Stimulated activated CD8-positive, alpha-beta memory T cell treated with anti-CD3 and anti-CD28 coated beads, Interleukin-15, amount 100 ng/mL, for 24 hours (primary cell): ENCODE data around the gene TNFAIP8L3.

Source experiments
- DNase-seq: peaks from one replicate; pipeline ENCODE4 v3.0.0-alpha.2; 2020; ENCODE audit warnings: low read depth

Gene TNFAIP8L3

DNA sequence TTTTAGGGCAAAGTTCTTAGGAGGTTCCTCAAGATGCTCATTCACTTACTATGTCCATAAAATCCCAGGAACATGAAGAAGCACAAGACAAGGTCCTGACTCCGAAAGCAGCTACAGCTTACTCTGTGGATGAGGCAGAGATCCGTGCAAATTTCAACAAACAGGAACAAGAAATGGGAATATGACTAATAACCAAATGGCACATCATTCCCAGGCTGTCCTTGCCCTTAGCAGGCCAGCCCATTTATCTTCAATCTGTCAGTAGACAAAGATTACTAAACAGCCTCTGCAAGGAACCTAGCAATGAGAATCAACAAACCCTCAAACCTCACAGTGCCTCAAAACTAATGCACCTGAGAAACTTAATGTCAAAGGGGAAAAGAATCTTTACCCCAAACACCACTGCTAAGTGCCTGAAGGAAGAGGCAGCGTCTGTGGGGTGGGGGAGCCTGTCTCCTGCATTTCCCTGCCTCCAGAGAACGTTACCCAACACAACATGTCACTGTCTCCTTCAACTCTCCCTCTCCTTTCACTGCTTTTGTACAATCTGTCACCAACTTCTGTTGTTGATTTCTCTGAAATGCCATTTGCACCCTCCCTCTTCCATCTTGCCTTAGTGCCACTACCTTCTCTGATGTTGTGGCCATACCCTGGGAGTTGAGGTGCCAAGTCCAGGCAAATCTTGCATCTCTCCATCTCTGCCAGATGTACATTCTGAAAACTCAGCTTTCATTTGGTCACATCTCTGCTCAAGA lies 4.8 kb downstream of the TNFAIP8L3 start:
- DNase-seq, result no peak

DNA sequence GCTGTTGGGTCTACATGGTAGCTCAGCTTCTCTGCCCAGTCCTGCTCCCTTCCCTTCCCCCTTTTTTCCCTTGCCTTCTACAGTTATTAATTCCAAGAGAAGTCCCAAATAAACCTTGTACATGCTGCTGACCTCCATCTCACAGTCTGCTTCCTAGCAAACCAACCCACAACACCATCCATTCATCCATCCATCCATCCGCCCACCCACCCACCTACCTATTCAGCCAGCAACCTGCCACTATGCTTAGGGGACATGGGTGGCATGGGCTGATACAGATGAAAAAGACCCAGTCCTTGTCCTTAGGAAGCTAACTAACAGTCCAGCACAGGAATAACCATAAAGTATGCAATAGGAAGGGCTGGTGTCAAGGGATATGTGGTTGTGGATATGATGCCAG lies 5.7 kb downstream of the TNFAIP8L3 start:
- no peak for DNase-seq

- DNase-seq, result no peak
These were observed 6.1 kb downstream of the TNFAIP8L3 start for GRCh38 chr15:51088585-51088984.

DNA sequence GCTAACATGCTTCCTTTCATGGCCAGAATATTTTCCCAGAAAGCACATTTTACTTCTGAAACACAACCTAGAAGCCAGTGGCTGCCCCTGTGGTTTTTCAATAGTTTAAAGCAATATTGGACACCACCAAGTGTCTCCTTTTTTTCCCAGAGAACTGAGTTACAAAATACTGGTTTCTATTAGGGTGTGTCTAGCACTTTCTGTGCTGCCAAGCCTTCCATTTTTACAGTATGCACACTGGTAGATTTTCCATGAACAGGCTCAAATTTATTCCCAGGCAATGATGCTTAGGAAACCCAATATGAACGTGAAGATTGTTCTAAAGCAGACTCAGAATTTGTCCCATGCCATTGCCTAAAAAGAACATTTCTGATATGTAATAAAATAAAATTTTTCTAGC lies 7.2 kb downstream of the TNFAIP8L3 start:
- DNase-seq, result no peak

DNA sequence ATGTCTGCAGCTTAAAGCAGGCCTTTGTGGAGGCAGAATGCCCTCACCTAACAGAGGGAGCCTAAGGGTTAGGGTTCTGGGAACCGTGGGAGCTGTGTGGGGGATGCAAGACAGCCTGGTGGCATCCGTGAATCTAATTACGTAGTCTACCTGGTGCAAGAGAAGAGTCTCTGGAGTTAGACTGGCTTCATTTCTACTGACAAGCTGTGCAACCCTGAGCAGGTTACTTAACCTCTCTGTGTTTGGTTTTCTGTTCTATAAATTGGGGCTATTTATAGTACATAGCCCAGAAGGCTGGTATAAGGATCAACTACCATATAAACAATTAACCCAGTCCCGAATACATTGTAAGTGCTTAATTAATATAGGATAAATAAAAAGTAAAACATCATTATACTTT lies 8.3 kb downstream of the TNFAIP8L3 start:
- DNase-seq, result no peak

GRCh38 chr15:51085764-51086163 lies 8.9 kb downstream of the TNFAIP8L3 start:
- no peak for DNase-seq

GRCh38 chr15:51083641-51084166 lies 11.0 kb downstream of the TNFAIP8L3 start:
- DNase-seq, result no peak

DNA sequence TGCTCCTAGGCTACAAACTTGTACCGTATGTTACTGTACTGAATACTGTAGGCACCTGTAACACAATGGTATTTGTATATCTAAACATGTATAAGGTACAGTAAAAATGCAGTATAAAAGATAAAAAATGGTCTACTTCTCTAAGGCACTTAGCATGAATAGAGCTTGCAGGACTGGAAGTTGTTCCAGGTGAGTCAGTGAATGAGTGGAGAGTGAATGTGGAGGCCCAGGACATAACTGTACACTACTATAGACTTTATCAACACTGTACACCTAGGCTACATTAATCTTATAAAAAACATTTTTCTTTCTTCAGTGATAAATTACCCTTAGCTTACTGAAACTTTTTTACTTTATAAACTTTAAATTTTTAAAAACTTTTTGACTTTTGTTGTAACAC lies 12.5 kb downstream of the TNFAIP8L3 start:
- DNase-seq, result no peak

- no peak for DNase-seq
These were observed 14.4 kb downstream of the TNFAIP8L3 start for GRCh38 chr15:51080286-51080685.

GRCh38 chr15:51079226-51079625 lies 15.5 kb downstream of the TNFAIP8L3 start:
- DNase-seq, result no peak

- peak; percentile 13 for DNase-seq
These were observed 17.2 kb downstream of the TNFAIP8L3 start for GRCh38 chr15:51077221-51078153.

- no peak for DNase-seq
These were observed 18.0 kb downstream of the TNFAIP8L3 start for GRCh38 chr15:51076524-51077220.

DNA sequence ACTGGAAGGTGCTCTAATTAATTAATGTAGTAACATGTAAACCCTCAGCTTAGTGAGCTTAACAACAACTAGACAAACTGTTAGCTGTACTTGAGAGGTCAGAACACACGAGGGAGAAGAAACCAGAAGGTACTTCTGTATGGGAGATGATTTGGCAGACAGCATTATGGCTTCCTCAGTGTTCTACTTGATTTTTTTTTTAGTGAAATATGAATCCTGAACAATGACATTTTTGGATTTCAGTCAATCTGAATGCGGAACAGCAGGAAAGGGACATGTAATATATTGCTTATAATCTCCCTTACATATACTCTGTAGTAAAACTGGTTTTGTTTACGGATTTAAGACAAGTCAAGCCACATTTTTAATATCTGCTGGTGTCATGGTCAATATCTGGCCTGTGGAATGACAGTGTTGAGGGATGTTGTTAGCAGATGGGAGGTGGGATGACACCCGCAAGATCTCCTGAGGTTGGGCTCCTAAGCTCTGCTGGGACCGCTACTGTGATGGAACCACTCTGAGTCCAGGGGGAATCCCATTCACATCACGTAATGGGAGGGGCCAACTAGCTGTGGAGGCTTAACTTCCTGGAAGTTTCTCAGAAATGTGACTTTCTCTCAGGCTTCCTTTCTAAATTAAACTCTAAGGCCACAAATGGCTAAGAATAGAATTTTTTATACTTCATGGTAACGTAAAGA lies 18.7 kb downstream of the TNFAIP8L3 start:
- no peak for DNase-seq

DNA sequence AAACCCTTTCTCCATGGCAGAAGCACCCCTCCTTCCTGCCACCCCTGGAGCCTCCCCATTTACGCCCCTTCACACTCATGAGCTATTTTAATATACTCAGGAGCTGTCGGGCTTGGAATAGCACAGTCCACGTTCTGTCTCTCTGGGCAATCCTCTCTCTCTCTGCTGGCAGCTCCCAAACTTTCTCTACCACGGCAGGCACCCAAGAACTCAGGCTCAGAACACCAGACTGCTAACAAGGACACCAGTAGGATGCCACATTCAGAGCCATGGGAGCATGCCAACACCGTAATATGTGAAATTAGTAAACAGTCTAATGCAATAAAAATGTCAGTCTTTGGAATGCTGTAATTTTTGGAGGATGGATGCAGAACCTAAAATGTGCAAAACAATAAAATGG lies 19.3 kb downstream of the TNFAIP8L3 start:
- DNase-seq, result no peak

GRCh38 chr15:51074926-51075325 lies 19.8 kb downstream of the TNFAIP8L3 start:
- DNase-seq, result no peak

DNA sequence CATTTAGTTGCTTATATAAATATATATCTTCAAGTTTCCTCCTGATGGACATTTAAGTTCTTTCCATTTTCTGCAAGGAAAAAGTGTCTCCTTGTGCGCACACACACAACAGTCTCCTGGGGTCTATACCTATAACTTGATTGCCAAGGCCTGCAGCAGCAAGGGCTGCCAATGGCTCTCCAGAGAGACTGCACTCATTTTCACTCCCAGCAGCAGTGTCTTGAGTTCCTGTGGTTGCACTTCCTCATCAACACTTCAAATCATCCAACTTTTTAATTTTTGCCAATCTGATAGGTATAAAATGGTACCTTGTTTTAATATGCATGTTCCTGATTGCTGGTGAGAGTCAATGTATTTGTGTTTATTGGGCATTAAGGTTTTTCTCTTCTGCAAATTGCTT lies 23.1 kb downstream of the TNFAIP8L3 start:
- no peak for DNase-seq

DNA sequence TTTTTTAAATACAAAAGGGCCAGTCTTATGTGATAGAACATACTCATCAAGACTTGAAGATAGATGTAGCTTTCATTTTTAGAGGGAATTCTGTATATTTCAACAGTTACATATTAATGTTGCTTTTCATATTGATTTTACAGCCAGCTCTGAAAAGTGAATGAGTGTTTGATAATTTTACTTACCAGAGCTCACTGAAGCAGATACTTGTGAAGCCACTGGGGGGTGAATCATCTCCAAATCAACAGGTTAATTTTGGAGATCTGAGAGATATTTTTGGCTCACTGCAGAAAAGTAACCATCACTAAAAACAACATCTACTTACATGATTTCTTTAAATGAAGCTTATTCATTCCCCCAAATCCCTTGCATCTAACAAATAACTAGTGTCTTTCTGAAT lies 24.7 kb downstream of the TNFAIP8L3 start:
- DNase-seq, result no peak

DNA sequence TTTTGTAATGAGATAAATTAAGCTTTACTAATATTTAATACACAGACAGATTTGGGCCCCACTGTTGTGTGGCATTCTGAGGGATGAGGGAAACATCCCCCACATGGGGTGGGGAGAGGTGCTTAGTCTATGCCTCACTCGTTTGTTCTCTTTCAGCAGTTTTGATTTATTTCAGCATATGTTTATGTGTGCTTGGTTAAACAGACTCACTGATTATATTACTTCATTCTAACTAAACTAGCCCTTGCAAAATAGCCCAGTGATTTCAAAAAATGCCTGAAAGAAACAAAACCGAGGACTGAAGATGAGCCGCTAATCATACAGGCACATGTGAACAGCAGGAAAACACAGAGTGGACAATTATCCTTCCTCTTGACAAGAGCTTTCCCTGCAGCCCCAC lies 27.2 kb downstream of the TNFAIP8L3 start:
- DNase-seq, result no peak

DNA sequence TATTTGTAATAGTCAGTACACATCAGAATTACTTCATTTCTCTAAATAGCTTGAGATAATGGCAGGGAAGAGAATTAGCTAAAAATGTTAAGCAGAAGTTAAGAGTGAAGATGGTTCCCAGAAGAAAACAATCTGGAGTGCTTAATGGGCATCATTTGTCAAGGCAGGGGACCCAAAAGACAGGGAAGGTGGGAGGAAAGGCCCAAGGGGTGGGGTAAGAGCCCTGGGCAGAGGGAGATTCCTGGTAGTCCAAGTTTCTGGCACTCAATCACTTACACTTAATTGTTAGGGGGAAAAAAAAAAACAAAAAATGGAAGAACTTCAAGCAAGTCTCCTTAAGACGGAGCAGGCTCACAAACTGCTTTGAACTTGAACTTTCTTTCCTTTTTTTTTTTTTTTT lies 28.9 kb downstream of the TNFAIP8L3 start:
- no peak for DNase-seq

DNA sequence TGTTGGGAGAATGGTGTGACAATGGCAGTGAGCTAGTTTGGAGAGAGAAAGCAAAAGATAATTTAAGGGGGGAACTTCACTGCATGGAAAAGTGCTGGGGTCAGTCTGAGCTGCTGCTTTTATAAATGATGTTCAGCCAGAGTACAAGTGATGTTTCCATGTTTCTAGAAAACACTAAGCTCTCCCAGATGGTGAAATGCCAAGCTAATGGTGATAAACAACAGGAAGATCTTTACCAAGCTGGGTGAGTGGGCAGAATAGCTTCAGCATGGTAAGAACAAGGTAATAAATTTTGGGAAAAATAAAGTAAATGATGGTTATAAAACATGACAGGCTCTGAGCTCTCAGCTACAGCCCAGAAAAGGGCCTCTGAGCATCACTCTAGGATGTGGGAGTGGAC lies 29.4 kb downstream of the TNFAIP8L3 start:
- no peak for DNase-seq

GRCh38 chr15:51062736-51063135 lies 32.0 kb downstream of the TNFAIP8L3 start:
- DNase-seq, result no peak
